ENCODE data around the gene PRR33.

DNA sequence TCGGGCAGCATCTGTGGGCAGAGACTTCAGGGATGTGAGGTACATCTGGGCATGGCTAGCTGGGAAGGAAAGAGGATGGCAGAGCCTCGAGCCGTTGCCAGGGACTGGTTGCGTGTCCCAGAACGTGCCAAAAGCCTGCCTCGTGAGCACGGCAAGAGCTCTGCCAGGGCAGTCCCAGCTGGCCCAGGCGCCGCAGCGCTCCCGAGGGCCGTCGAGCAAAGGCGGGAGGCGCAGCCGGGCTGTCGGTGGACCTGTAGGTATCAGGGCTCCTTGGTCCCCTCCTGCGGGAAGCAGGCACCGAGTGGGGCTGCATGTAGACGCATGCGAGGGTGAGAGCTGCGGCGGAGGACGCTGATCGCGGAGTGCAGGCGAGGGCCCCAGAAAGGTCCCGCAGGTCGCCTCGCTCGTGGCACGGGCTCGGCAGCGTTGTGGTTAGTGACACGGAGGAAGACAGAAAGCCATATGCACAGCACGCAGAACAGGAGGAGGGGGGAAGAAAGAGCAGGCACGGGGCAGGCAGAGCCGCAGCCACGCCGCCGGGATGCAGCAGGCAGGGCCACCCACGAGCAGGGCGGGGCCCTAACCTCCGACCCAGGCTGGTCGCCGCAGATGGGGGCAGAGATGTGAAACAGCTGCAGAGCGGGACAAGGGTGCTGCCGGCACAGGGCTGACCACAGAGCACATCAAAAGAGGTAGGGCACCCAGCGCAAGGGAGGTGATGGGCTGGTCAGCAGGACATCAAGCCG, 20.8 kb downstream of the PRR33 start:
- TF ChIP-seq ZNF274 (IDR thresholded peaks at IDR 0.05; ENCODE audit: low read depth, low read length) (no peak), YY1 (IDR thresholded peaks at IDR 0.05; ENCODE audit: insufficient read depth, insufficient read length) (no peak)
